ENCODE data around the gene HOXA13. TPM values are rescaled to one million over a fixed set of nuclear protein-coding genes. Genes with fewer than 3 reads are reported as not detected.

HOXA13 gene
- total and polyA plus RNA-seq, 2 donors (not counting 1 experiment from before 2014, with no cell fraction given): not detected

GRCh38 chr7:27161721-27162560, 38.0 kb downstream of the HOXA13 start:
- TF ChIP-seq CTCF (IDR thresholded peaks at IDR 0.05) (no peak), EZH2 (IDR thresholded peaks at IDR 0.05; ENCODE audit: borderline replicate concordance, insufficient read depth, low read depth, low read length, poor library complexity, severe bottlenecking) (no peak)
- Histone ChIP-seq H3K9me3 (ENCODE audit: control extremely low read depth in 1 of 3, control insufficient read depth in 2 of 3, insufficient read depth in 1 of 3, low read length in 2 of 3) (peaks cover 0 to 76% (median 14%) of the 10 kb centered on the region in 3 donors), H3K4me2 (replicated peaks; ENCODE audit: low read depth, low read length, poor library complexity, severe bottlenecking) (peak overlapping the region; percentile 99)

More at GRCh38 chr7:27161721-27162560, 38.0 kb downstream of the HOXA13 start:
- ChIA-PET CTCF (interaction anchor here (0.6 to 4.0 kb wide), 28 partner anchors 12 to 1310 kb away, joined by 3 to 122 read pairs (median 6); partner anchors contain the start of genes HOXA13, HOXA3, HOXA5 and HOXA6), POLR2A (interaction anchor here (0.7 kb wide), 1 partner anchor 1002 kb away, joined by 3 read pairs; no protein-coding TSS in a partner anchor)
- DNase-seq (peak; percentile 24), ATAC-seq (ENCODE audit: low read depth) (no peak)
- peaks cover 35% of the 10 kb centered on the region for H3K4me1 Mint-ChIP-seq
- Histone ChIP-seq H2AFZ (ENCODE audit: insufficient read depth, low read depth, low read length, poor library complexity, severe bottlenecking) (no peak overlapping the region), H3K36me3 (replicated peaks in 1 of 2; ENCODE audit: control extremely low read depth in 1 of 2, control insufficient read depth in 1 of 2, extremely low read depth in 1 of 2, insufficient read depth in 2 of 2, low read length in 1 of 2) (no peaks in the 10 kb centered on the region), H3K79me2 (ENCODE audit: control insufficient read depth, insufficient read depth, low read length) (no peaks in the 10 kb centered on the region), H3K4me1 (ENCODE audit: control insufficient read depth in 2 of 2, insufficient read depth in 2 of 2, low read length in 2 of 2) (peaks cover 55 to 63% of the 10 kb centered on the region in 2 donors), H4K20me1 (ENCODE audit: control insufficient read depth, insufficient read depth, low read length, poor library complexity, severe bottlenecking) (peaks cover 4% of the 10 kb centered on the region), H3K27me3 (replicated peaks in 1 of 4; ENCODE audit: control extremely low read depth in 1 of 4, control insufficient read depth in 3 of 4, insufficient read depth in 4 of 4, low read length in 3 of 4) (peaks cover 1 to 89% (median 77%) of the 10 kb centered on the region in 4 experiments), H3K4me3 (ENCODE audit: control extremely low read depth in 1 of 5, extremely low read depth in 1 of 5, insufficient read depth in 1 of 5, low read depth in 2 of 5, low read length in 4 of 5) (no peak overlapping the region), H3K27ac (ENCODE audit: low read length in 2 of 2) (no peak overlapping the region), H3K9ac (ENCODE audit: low read length) (no peak overlapping the region)
- intact Hi-C loops (cut with micrococcal nuclease): loop anchor here (1.0 to 10.0 kb wide), 9 partner anchors 39 to 1085 kb away; partner anchors contain the start of gene HOXA13
- peaks cover 69% of the 10 kb centered on the region for H3K27me3 Mint-ChIP-seq
- no peak overlapping the region for H3K27ac Mint-ChIP-seq
- no peaks in the 10 kb centered on the region for H3K9me3 Mint-ChIP-seq (ENCODE audit: insufficient read depth)
- WGBS (ENCODE audit: insufficient coverage): 25% methylated on average over 25 of the region's 30 CpGs
- H3K4me3 Mint-ChIP-seq: no peak overlapping the region
